Vagina (tissue), 2 donors: ENCODE measurements around the gene BTK.

Experiments
- POLR2A ChIP-seq, 2 donors: fragments of 450-650 bp; IDR thresholded peaks; one replicate each; pipeline ENCODE4 v1.6.1; 2017; ENCODE audit warnings: antibody characterized with exemption in 2 of 2, mild to moderate bottlenecking in 2 of 2, moderate library complexity in 2 of 2
- POLR2AphosphoS5 ChIP-seq, 2 donors: sonication (generic); formaldehyde crosslinking; IDR thresholded peaks; one replicate each; pipeline ENCODE4 v1.9.0; 2017; ENCODE audit warnings: antibody characterized with exemption in 2 of 2, mild to moderate bottlenecking in 2 of 2, low read depth in 1 of 2; ENCODE audit not compliant: insufficient read depth in 1 of 2
- TF ChIP-seq, protein P1 (sequence below), 3 experiments: fragments of 450-650 bp in 2 of 3; fragments of 200-600 bp in 1 of 3; sonication (generic) in 1 of 3; IDR thresholded peaks; one replicate each; pipeline ENCODE4 v1.5.1; 2017 to 2019; ENCODE audit warnings: antibody characterized with exemption in 3 of 3, mild to moderate bottlenecking in 2 of 3, moderate library complexity in 2 of 3

DNA sequence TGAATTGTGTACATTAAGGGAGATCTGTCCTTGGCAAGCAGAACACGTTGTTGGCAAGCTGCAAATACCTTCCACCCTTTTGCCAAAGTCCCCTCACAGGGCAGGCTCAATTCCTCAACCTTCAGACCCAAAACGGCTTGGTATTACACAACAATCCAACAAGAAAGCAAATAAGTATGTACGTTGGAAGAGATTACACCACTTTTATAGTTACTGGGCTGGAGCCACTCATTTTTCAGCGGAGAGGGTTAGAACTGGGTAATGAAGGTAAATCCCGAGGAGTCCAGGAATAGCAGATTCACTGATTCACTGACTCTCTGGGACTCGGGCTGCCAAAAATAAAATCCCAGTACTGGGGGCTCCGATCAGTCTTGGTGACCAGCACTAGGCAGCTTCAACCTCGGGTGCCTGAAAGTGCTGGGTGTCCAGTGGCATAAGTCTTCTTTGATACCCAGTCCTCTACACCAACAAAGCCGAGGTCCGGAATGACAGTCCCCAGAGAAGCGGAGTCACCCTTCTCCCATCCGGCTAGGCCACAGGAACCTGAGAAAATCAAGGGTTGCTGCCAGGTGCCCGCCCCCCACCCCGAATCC is 38.0 kb downstream of the BTK start:
- TF ChIP-seq POLR2AphosphoS5 (IDR thresholded peaks at IDR 0.05; ENCODE audit: insufficient read depth in 1 of 2, low read depth in 1 of 2) = no peak
- TF ChIP-seq, protein P1, sequence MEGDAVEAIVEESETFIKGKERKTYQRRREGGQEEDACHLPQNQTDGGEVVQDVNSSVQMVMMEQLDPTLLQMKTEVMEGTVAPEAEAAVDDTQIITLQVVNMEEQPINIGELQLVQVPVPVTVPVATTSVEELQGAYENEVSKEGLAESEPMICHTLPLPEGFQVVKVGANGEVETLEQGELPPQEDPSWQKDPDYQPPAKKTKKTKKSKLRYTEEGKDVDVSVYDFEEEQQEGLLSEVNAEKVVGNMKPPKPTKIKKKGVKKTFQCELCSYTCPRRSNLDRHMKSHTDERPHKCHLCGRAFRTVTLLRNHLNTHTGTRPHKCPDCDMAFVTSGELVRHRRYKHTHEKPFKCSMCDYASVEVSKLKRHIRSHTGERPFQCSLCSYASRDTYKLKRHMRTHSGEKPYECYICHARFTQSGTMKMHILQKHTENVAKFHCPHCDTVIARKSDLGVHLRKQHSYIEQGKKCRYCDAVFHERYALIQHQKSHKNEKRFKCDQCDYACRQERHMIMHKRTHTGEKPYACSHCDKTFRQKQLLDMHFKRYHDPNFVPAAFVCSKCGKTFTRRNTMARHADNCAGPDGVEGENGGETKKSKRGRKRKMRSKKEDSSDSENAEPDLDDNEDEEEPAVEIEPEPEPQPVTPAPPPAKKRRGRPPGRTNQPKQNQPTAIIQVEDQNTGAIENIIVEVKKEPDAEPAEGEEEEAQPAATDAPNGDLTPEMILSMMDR (IDR thresholded peaks at IDR 0.05) = no peak
- TF ChIP-seq POLR2A (IDR thresholded peaks at IDR 0.05) = no peak
